H54 (cell line): ENCODE results near the gene SLC35G6.

ENCODE experiments used
- DNase-seq: peaks from one replicate; pipeline ENCODE4 v3.0.0; 2011; ENCODE audit warnings: low spot score, mixed read lengths; ENCODE audit not compliant: insufficient read length
- FAIRE-seq: peaks from 3 replicates; lab custom pipeline; 2011; peaks lifted over from hg19 to GRCh38; lab: Jason Lieb, UNC
- POLR2A ChIP-seq: IDR thresholded peaks from 2 replicates; pipeline ENCODE4 v1.6.1; 2011; ENCODE audit warnings: low read depth, mild to moderate bottlenecking, low read length

Gene SLC35G6

DNA sequence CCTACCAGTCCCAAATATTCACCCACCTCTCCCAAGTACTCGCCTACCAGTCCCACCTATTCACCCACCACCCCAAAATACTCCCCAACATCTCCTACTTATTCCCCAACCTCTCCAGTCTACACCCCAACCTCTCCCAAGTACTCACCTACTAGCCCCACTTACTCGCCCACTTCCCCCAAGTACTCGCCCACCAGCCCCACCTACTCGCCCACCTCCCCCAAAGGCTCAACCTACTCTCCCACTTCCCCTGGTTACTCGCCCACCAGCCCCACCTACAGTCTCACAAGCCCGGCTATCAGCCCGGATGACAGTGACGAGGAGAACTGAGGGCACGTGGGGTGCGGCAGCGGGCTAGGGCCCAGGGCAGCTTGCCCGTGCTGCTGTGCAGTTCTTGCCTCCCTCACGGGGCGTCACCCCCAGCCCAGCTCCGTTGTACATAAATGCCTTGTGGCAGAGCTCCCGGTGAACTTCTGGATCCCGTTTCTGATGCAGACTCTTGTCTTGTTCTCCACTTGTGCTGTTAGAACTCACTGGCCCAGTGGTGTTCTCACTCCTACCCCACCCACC is 32.7 kb downstream of the SLC35G6 start:
- no peak for DNase-seq
- no peak for TF ChIP-seq POLR2A
- FAIRE-seq, result no peak

DNA sequence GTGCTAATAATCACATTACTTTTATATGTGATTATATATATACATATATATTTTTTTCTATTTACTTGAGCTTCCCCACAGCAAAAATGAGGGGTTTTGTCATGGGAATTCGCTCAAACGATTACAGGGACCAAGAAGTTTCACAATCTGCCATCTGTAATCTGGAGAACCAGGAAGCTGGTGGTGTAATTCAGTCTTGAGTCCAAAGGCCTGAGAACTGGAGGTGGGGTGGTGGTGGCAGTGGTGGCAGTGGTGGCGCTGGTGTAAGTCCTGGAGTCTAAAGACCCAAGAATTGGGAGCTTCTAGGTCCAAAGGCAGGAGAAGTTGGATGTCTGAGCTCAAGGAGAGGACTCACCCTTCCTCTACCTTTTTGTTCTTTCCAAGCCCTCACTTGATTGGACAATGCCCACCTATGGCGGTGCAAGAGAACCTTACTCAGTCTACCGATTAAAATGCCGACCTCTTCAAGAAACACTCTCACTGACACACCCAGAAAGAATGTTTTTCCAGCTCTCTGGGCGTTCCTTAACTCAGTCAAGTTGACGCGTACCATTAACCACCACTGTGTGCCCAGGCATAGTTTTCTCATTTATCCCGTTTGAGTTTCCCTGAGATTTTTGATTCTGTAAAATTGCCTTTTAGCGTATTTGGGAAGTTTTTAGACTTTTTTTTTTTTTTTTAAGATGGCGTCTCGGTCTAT is 34.8 kb downstream of the SLC35G6 start:
- no peak for FAIRE-seq
- no peak for TF ChIP-seq POLR2A
- no peak for DNase-seq

DNA sequence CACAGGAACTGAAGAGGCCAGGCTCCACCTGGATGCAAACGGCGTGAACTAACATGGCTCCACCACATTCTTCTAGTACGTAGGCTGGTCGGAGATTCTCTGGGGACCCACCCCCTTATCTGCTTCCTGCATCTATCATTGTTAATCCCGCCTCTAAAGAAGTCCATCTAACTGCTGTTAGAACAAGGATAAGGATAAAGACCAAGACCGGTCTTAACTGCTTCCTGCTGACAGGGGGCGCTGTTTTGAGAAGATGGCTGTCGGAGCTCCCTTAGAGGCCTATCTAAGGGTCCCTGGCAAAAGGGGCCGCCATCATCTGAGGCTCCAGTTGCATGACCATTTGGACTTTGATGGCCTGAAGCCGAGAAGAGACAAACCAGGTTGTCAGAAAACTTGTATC is 41.8 kb downstream of the SLC35G6 start:
- DNase-seq (no peak), FAIRE-seq (no peak)
- TF ChIP-seq POLR2A, result no peak

GRCh38 chr17:7528842-7529241 is 47.6 kb downstream of the SLC35G6 start:
- TF ChIP-seq POLR2A, result no peak
- DNase-seq, result no peak
- FAIRE-seq, result no peak

DNA sequence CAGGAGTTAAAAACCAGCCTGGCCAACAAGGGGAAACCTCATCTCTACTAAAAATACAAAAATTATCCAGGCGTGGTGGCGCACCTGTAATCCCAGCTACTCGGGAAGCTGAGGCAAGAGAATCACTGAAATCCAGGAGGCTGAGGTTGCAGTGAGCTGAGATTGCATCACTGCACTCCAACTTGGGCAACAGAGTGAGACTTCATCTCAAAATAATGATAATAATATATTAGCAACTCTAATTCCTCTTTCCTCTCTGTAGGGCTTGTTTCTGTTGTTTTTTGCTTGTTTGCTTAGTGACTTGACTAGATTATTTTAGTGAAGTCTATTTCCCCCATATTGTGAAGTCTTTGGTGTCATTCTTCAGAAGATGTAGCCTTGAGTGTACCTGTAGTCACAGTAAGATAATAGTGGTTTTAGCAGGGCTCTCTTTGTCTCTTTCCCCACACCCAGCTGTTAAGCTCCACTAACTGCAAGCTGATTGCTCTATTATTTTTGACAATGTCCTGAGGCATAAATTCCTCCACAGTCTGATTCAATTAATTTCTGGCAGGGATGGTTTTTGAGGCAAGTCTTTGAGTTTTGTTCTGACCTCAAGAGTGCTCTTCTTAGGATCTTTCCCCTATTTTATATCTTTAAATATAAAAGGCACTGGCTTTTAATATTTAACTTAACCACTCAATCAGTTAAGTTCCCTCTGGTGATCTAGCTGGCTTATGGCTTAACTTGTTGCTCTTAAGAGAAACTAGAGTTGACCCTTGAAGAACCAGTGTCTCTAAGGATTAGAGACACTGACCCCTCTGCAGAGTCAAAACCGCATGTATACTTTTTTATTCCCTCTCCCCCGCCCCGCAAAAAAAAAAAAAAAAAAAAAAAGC is 49.0 kb downstream of the SLC35G6 start:
- no peak for TF ChIP-seq POLR2A
- FAIRE-seq, result no peak
- DNase-seq, result no peak
